GM12872 (cell line): ENCODE data around the gene ITGAV.

Source experiments
- TF ChIP-seq, protein P1 (sequence below): IDR thresholded peaks from 3 replicates; pipeline ENCODE4 v1.5.1; 2011; ENCODE audit warnings: low read depth, mild to moderate bottlenecking, low read length, moderate library complexity; ENCODE audit not compliant: insufficient read depth

Gene ITGAV

GRCh38 chr2:186709529-186710450, 119.9 kb downstream of the ITGAV start:
- TF ChIP-seq, protein P1, sequence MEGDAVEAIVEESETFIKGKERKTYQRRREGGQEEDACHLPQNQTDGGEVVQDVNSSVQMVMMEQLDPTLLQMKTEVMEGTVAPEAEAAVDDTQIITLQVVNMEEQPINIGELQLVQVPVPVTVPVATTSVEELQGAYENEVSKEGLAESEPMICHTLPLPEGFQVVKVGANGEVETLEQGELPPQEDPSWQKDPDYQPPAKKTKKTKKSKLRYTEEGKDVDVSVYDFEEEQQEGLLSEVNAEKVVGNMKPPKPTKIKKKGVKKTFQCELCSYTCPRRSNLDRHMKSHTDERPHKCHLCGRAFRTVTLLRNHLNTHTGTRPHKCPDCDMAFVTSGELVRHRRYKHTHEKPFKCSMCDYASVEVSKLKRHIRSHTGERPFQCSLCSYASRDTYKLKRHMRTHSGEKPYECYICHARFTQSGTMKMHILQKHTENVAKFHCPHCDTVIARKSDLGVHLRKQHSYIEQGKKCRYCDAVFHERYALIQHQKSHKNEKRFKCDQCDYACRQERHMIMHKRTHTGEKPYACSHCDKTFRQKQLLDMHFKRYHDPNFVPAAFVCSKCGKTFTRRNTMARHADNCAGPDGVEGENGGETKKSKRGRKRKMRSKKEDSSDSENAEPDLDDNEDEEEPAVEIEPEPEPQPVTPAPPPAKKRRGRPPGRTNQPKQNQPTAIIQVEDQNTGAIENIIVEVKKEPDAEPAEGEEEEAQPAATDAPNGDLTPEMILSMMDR = no peak

GRCh38 chr2:186713691-186714090, 123.8 kb downstream of the ITGAV start:
- TF ChIP-seq, protein P1 = no peak

DNA sequence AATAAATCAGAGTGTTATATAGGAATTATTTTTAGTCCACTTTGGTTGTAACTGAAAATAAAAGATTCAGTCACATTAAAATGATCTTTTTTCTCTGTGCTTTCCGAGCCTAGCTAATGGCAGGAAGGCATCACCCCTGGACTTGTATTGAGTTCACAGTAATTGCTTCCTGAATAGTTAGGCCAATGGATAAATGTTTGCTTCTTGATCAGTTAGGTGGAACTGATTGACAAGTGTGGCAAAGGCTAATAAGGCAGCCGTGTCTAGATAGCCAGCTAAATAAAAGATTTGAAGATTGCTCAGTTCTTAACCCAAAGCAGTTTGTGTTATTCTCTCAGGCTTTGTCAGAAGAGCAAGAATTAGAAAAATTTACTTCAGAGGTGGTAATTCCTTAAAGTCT, 124.8 kb downstream of the ITGAV start:
- TF ChIP-seq, protein P1 = no peak

- TF ChIP-seq, protein P1 = no peak
Observed at GRCh38 chr2:186716004-186716403, 126.1 kb downstream of the ITGAV start.

- TF ChIP-seq, protein P1 = no peak
Observed at GRCh38 chr2:186716899-186717298, 127.0 kb downstream of the ITGAV start.

GRCh38 chr2:186717320-186718007, 127.6 kb downstream of the ITGAV start:
- TF ChIP-seq, protein P1 = no peak

GRCh38 chr2:186718122-186718521, 128.3 kb downstream of the ITGAV start:
- TF ChIP-seq, protein P1 = no peak
